ENCODE data around the gene DFFB. TPM values are rescaled to one million over a fixed set of nuclear protein-coding genes. Genes with fewer than 3 reads are reported as not detected.

Gene DFFB
- total RNA-seq, 1 donor from 2014 or later = 45.4 TPM

DNA sequence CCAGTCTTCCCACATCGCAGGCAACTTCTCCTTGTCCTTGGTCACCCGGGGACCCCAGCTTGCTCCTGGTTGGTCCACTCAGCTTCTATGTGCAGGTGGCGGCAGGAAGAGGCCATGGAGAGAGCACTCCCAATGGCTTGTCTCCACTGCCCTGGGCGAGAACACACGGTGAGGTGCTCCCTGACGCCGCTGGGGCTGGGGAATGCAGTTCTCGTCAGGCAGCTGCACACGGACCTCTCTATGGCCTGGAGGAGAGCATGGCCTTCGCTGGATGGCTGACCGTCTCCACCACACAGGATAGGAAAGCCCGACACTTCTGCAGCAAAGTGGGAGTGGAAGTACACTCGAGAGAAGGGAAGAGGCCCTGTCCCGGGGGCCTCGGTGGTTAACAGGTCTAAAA lies 31.0 kb downstream of the DFFB start:
- intact Hi-C loops (cut with DNase I) = no loop called here
- Histone ChIP-seq H3K36me3 (peaks cover 40 to 71% of the 10 kb centered on the region in 2 donors), H3K9me3 (no peaks in the 10 kb centered on the region), H3K4me3 (no peak overlapping the region), H3K27ac (no peak overlapping the region), H3K27me3 (no peaks in the 10 kb centered on the region), H3K4me1 (no peaks in the 10 kb centered on the region)
- TF ChIP-seq, protein P1, sequence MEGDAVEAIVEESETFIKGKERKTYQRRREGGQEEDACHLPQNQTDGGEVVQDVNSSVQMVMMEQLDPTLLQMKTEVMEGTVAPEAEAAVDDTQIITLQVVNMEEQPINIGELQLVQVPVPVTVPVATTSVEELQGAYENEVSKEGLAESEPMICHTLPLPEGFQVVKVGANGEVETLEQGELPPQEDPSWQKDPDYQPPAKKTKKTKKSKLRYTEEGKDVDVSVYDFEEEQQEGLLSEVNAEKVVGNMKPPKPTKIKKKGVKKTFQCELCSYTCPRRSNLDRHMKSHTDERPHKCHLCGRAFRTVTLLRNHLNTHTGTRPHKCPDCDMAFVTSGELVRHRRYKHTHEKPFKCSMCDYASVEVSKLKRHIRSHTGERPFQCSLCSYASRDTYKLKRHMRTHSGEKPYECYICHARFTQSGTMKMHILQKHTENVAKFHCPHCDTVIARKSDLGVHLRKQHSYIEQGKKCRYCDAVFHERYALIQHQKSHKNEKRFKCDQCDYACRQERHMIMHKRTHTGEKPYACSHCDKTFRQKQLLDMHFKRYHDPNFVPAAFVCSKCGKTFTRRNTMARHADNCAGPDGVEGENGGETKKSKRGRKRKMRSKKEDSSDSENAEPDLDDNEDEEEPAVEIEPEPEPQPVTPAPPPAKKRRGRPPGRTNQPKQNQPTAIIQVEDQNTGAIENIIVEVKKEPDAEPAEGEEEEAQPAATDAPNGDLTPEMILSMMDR (IDR thresholded peaks at IDR 0.05) = no peak
- no peak for DNase-seq (ENCODE audit: low spot score in 2 of 2)

DNA sequence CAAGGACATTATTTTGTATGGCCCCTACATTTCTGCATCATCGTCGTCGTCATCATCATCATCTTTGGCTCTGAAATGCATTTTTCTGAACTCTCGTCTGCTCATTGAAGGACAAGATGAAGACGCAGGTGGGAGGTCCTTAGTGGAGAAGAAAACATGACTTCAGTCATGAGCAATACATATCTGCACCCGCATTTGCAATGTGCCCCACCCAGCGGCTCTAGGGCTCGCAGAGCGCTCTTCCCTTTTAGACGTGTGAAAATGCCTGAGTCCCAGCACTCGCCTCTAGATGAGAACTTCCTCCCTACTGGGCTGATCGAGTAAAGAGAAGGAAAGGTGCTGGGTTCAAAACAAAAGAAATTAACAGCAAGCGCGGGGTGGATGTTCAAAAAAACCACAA lies 32.7 kb downstream of the DFFB start:
- no peak for DNase-seq (ENCODE audit: low spot score in 2 of 2)
- no peaks in the 10 kb centered on the region for H3K4me1 ChIP-seq
- H3K36me3 ChIP-seq = peaks cover 40 to 57% of the 10 kb centered on the region in 2 donors
- TF ChIP-seq, protein P1 (IDR thresholded peaks at IDR 0.05) = no peak
- no peak overlapping the region for H3K4me3 ChIP-seq
- no peaks in the 10 kb centered on the region for H3K27me3 ChIP-seq
- no peaks in the 10 kb centered on the region for H3K9me3 ChIP-seq
- intact Hi-C loops (cut with DNase I) = no loop called here
- H3K27ac ChIP-seq = no peak overlapping the region

DNA sequence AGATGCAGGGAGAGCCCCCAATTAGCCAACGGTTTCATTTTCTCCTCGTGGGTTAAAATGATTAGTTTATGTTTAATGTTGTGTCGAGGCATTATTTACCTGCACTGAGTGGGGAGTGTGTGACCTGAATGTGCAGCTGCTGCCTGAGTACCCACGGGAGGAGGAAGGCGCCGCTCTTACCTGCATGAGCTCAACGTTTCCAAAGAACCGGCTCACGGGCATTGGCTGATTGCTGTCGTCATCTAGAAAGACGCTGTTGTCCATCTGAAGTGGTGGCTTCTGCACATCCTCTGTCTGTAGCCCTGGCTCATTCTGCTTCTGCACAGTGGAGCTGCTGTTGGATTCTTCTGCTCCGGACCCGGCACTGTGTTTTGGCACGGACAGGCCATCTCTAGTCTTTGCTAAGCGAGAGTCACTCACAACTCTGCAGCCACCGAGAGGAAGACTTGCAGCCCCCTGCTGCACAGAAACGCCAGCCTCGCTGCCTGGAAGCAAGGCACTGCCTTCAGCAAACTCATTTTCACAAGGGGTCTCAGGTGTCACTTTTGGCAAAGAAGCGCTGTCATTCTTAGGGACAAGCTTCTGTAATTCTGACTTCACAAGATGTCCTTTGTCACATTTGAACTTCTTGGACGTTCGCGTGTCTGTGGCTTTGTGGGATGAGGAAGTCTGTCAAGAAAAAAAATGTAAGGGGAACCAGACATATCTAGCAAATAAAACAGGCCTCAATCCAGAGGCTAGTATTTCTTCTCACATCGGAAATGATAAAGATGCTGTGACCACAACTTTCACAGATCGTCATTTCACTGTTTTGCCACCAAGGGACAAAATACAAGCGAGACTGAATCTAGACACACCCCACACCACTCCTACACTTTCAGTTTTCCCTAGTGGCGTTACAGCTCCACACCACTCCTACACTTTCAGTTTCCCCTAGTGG lies 33.4 kb downstream of the DFFB start:
- Histone ChIP-seq H3K27me3 (no peaks in the 10 kb centered on the region), H3K4me3 (no peak overlapping the region), H3K36me3 (peaks cover 37 to 58% of the 10 kb centered on the region in 2 donors), H3K4me1 (no peaks in the 10 kb centered on the region), H3K27ac (no peak overlapping the region), H3K9me3 (no peaks in the 10 kb centered on the region)
- TF ChIP-seq, protein P1 (IDR thresholded peaks at IDR 0.05) = no peak
- intact Hi-C loops (cut with DNase I) = no loop called here
- no peak for DNase-seq (ENCODE audit: low spot score in 2 of 2)

DNA sequence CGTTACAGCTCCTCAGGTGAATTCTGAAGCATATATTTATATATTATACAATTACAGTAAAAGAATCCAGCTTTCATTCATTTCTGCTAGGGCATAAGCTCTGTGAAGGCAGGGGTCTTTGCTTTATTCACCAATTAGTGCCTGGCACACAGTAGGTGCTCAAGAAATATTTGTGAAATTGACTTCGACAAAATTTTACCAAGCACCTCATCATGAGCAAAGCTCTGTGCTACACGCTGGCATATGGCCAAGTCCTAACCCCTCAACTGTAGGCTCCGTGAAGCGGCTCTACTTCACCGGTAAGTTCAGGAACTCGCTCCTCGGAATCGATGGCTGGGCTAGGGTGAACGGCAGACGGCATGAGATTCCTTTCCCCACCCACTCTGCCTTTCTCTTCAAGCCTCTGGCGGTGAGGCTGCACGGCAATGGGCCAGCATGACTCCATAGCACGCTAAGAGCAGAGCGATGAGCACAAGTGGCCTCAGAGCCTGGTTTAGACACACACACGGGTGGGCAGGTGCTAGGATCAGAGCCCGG lies 34.1 kb downstream of the DFFB start:
- Histone ChIP-seq H3K4me1 (no peaks in the 10 kb centered on the region), H3K27me3 (no peaks in the 10 kb centered on the region), H3K9me3 (no peaks in the 10 kb centered on the region), H3K27ac (no peak overlapping the region), H3K4me3 (no peak overlapping the region), H3K36me3 (peaks cover 29 to 52% of the 10 kb centered on the region in 2 donors)
- intact Hi-C loops (cut with DNase I) = no loop called here
- TF ChIP-seq, protein P1 (IDR thresholded peaks at IDR 0.05) = no peak
- DNase-seq (ENCODE audit: low spot score in 2 of 2) = no peak

DNA sequence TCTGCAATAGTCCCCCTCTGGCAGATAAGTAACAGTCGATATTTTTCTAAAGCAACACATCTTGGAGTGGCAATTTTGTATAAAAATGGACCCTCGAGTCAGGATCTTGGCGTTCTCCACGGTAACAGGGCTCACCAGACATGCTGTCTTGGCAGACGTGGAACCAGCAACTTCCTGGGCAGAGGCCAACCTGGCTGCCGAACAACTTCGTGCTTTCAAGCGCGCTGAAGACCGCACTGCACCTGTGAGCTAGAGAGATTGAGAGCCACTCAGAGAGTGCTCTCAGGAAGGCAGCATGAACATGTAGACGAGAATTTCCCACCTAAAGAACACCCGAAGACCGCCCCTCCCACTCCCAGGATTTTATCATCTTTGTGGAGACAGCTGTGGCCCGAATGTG lies 35.5 kb downstream of the DFFB start:
- no peak overlapping the region for H3K27ac ChIP-seq
- H3K4me3 ChIP-seq = no peak overlapping the region
- peaks cover 23 to 39% of the 10 kb centered on the region in 2 donors for H3K36me3 ChIP-seq
- intact Hi-C loops (cut with DNase I) = no loop called here
- no peaks in the 10 kb centered on the region for H3K27me3 ChIP-seq
- no peak for DNase-seq (ENCODE audit: low spot score in 2 of 2)
- TF ChIP-seq, protein P1 (IDR thresholded peaks at IDR 0.05) = no peak
- no peaks in the 10 kb centered on the region for H3K9me3 ChIP-seq
- H3K4me1 ChIP-seq = no peaks in the 10 kb centered on the region
